Neutrophil (primary cell): ENCODE data around the gene LRRC8B.

Experiments
- H3K27ac ChIP-seq: fragments of 200-600 bp; sonication (generic); 2 replicates; pipeline ENCODE4 v1.5.1; 2016; ENCODE audit warnings: mild to moderate bottlenecking, moderate library complexity
- H3K27me3 ChIP-seq: fragments of 200-600 bp; sonication (generic); 2 replicates; pipeline ENCODE4 v1.6.0; 2016; ENCODE audit warnings: mild to moderate bottlenecking
- H3K36me3 ChIP-seq: fragments of 200-600 bp; sonication (generic); 2 replicates; pipeline ENCODE4 v1.5.1; 2017
- H3K4me1 ChIP-seq, 2 experiments: fragments of 200-600 bp in 1 of 2; sonication (generic) in 1 of 2; 1 replicate in 1 of 2; 2 replicates in 1 of 2; pipeline versions ENCODE4 v1.5.1 to v1.6.1; 2013 to 2016; ENCODE audit warnings: low read depth in 1 of 2, low read length in 1 of 2, mild to moderate bottlenecking in 1 of 2, moderate library complexity in 1 of 2; ENCODE audit not compliant: control insufficient read depth in 1 of 2, insufficient read depth in 1 of 2
- H3K4me3 ChIP-seq, 2 experiments: fragments of 200-600 bp in 1 of 2; sonication (generic) in 1 of 2; 1 replicate in 1 of 2; 2 replicates in 1 of 2; pipeline ENCODE4 v1.5.1; 2013 to 2016; ENCODE audit warnings: low read depth in 1 of 2, low read length in 1 of 2, mild to moderate bottlenecking in 1 of 2, moderate library complexity in 1 of 2
- H3K9me3 ChIP-seq: fragments of 200-600 bp; sonication (generic); 2 replicates; pipeline ENCODE4 v1.5.1; 2016
- CTCF ChIP-seq: fragments of 200-600 bp; sonication (generic); IDR thresholded peaks from 2 replicates; pipeline ENCODE4 v1.5.1; 2016; ENCODE audit warnings: antibody characterized with exemption

LRRC8B gene

GRCh38 chr1:89594096-89594740 lies 69.6 kb downstream of the LRRC8B start:
- H3K27me3 ChIP-seq: no peaks in the 10 kb centered on the region
- peaks cover 10 to 11% of the 10 kb centered on the region in 2 experiments for H3K4me1 ChIP-seq
- H3K36me3 ChIP-seq: no peaks in the 10 kb centered on the region
- no peak overlapping the region for H3K27ac ChIP-seq
- H3K4me3 ChIP-seq: no peak overlapping the region
- TF ChIP-seq CTCF: no peak
- no peaks in the 10 kb centered on the region for H3K9me3 ChIP-seq

GRCh38 chr1:89596698-89597097 lies 72.1 kb downstream of the LRRC8B start:
- H3K4me3 ChIP-seq: no peak overlapping the region
- TF ChIP-seq CTCF: no peak
- no peaks in the 10 kb centered on the region for H3K36me3 ChIP-seq
- peaks cover 10 to 11% of the 10 kb centered on the region in 2 experiments for H3K4me1 ChIP-seq
- no peaks in the 10 kb centered on the region for H3K9me3 ChIP-seq
- no peak overlapping the region for H3K27ac ChIP-seq
- no peaks in the 10 kb centered on the region for H3K27me3 ChIP-seq

GRCh38 chr1:89598450-89599331 lies 74.1 kb downstream of the LRRC8B start:
- Histone ChIP-seq H3K4me1 (no peaks in the 10 kb centered on the region), H3K27ac (no peak overlapping the region), H3K36me3 (no peaks in the 10 kb centered on the region), H3K27me3 (no peaks in the 10 kb centered on the region), H3K4me3 (no peak overlapping the region), H3K9me3 (no peaks in the 10 kb centered on the region)
- no peak for TF ChIP-seq CTCF

- no peak overlapping the region for H3K4me3 ChIP-seq
Measured at GRCh38 chr1:89599332-89599630, 74.7 kb downstream of the LRRC8B start.

More at GRCh38 chr1:89599332-89599630, 74.7 kb downstream of the LRRC8B start:
- peak; percentile 16 for TF ChIP-seq CTCF
- H3K27me3 ChIP-seq: no peaks in the 10 kb centered on the region
- H3K9me3 ChIP-seq: no peaks in the 10 kb centered on the region
- H3K4me1 ChIP-seq: no peaks in the 10 kb centered on the region
- H3K27ac ChIP-seq: no peak overlapping the region
- H3K36me3 ChIP-seq: no peaks in the 10 kb centered on the region
